HCT116 (cell line): Measurements from ENCODE around the gene ZDHHC19. TPM values are rescaled to one million over a fixed set of nuclear protein-coding genes. Genes with fewer than 3 reads are reported as not detected.

ENCODE experiments used
- ATAC-seq: fragments of 200-7000 bp; cut with Tn5 transposase; 2 replicates; pipeline ENCODE4 v1.9.1; 2020; ENCODE audit warnings: mild to moderate bottlenecking, moderate library complexity
- Bru-seq: library from RNA; stranded (reverse); fragments of 400-500 nt; gene quantifications from one replicate; lab custom pipeline; 2021; lab: Mats Ljungman, UMichigan
- BruChase-seq, 2 experiments: library from RNA; stranded (reverse); fragments of 400-500 nt; gene quantifications; one replicate each; lab custom pipeline; 2021; lab: Mats Ljungman, UMichigan
- BruUV-seq: library from RNA; stranded (reverse); fragments of 400-500 nt; replicated peaks from 2 replicates; lab custom pipeline; 2021; lab: Mats Ljungman, UMichigan
- CTCF ChIA-PET: fragments of 300-600 bp; sonication (Branson Sonifier 250); formaldehyde crosslinking; loops from one replicate; lab custom pipeline; 2021; ENCODE audit warnings: antibody characterized with exemption; lab: Charles Lee
- POLR2A ChIA-PET: fragments of 300-600, 350-600 bp; sonication (Branson Sonifier 250); formaldehyde crosslinking; loops from one replicate; lab custom pipeline; 2021; ENCODE audit warnings: antibody characterized with exemption; lab: Charles Lee
- RAD21 ChIA-PET, 2 experiments: fragments of 300-600 bp; sonication (Branson Sonifier 250); formaldehyde crosslinking; loops; one replicate each; lab custom pipeline; 2023; ENCODE audit warnings: low total read pairs in 2 of 2; ENCODE audit not compliant: uncharacterized antibody in 2 of 2, unreplicated experiment in 2 of 2, low non-redundant PET in 1 of 2; lab: Charles Lee
- DNase-seq: peaks from one replicate; pipeline ENCODE4 v3.0.0-alpha.2; 2010; ENCODE audit warnings: low read depth, low spot score
- H2AFZ ChIP-seq: fragments of 200-600 bp; shearing (Covaris generic), sonication (generic); 2 replicates; pipeline ENCODE4 v1.6.1; 2017; ENCODE audit warnings: low read depth, mixed run types, mixed read lengths, antibody characterized with exemption, low read length; ENCODE audit not compliant: poor library complexity, severe bottlenecking
- H3K27ac ChIP-seq: 2 replicates; pipeline ENCODE4 v1.5.1; 2012; ENCODE audit warnings: low read depth, low read length
- H3K27me3 ChIP-seq: fragments of 200-600 bp; sonication (generic); 2 replicates; pipeline ENCODE4 v1.6.1; 2016; ENCODE audit warnings: mixed run types, low read length, mixed read lengths; ENCODE audit not compliant: insufficient read depth
- H3K36me3 ChIP-seq, 2 experiments: fragments of 200-500 bp in 1 of 2; fragments of 200-600 bp in 1 of 2; sonication (Bioruptor generic) in 1 of 2; sonication (generic) in 1 of 2; 2 replicates each; pipeline versions ENCODE4 v1.5.1 to v1.6.1; 2014 to 2016; ENCODE audit warnings: low read length in 2 of 2, inconsistent platforms in 1 of 2, mixed read lengths in 1 of 2, mixed run types in 1 of 2; ENCODE audit not compliant: insufficient read depth in 2 of 2, control insufficient read depth in 1 of 2
- H3K4me1 ChIP-seq, 2 experiments: fragments of 200-600 bp in 1 of 2; sonication (generic) in 1 of 2; 2 replicates each; pipeline versions ENCODE4 v1.5.1 to v1.6.1; 2012 to 2017; ENCODE audit warnings: low read length in 2 of 2, inconsistent platforms in 1 of 2, mild to moderate bottlenecking in 1 of 2, mixed read lengths in 1 of 2, mixed run types in 1 of 2, moderate library complexity in 1 of 2; ENCODE audit not compliant: insufficient read depth in 2 of 2, control insufficient read depth in 1 of 2
- H3K4me2 ChIP-seq: fragments of 200-600 bp; sonication (generic); 2 replicates; pipeline ENCODE4 v1.6.1; 2017; ENCODE audit warnings: mixed run types, low read length, mixed read lengths
- H3K4me3 ChIP-seq, 2 experiments: fragments of 200-600 bp in 1 of 2; sonication (generic) in 1 of 2; replicated peaks in 1 of 2; 2 replicates each; pipeline ENCODE4 v1.5.1; 2011 to 2016; ENCODE audit warnings: low read length in 2 of 2, control low read depth in 1 of 2, low read depth in 1 of 2, mild to moderate bottlenecking in 1 of 2, mixed read lengths in 1 of 2, mixed run types in 1 of 2
- H3K79me2 ChIP-seq: fragments of 200-600 bp; sonication (generic); 2 replicates; pipeline ENCODE4 v1.6.1; 2017; ENCODE audit warnings: mild to moderate bottlenecking, mixed run types, low read length, moderate library complexity, mixed read lengths; ENCODE audit not compliant: insufficient read depth
- H3K9ac ChIP-seq: fragments of 200-600 bp; sonication (generic); 2 replicates; pipeline ENCODE4 v1.6.1; 2016; ENCODE audit warnings: low read length, mixed read lengths
- H3K9me2 ChIP-seq: fragments of 200-600 bp; sonication (generic), shearing (Covaris generic); 2 replicates; pipeline ENCODE4 v1.6.1; 2017; ENCODE audit warnings: mixed run types, mild to moderate bottlenecking, moderate library complexity; ENCODE audit not compliant: insufficient read depth
- H3K9me3 ChIP-seq, 2 experiments: fragments of 200-500 bp in 1 of 2; fragments of 200-600 bp in 1 of 2; sonication (Bioruptor generic) in 1 of 2; sonication (generic) in 1 of 2; 2 replicates each; pipeline ENCODE4 v1.6.1; 2014 to 2017; ENCODE audit warnings: low read length in 2 of 2, mixed read lengths in 2 of 2, inconsistent platforms in 1 of 2, low read depth in 1 of 2, mild to moderate bottlenecking in 1 of 2, mixed run types in 1 of 2, moderate library complexity in 1 of 2; ENCODE audit not compliant: control insufficient read depth in 1 of 2, insufficient read depth in 1 of 2
- H4K20me1 ChIP-seq: fragments of 200-600 bp; sonication (generic), shearing (Covaris generic); 2 replicates; pipeline ENCODE4 v1.6.1; 2017; ENCODE audit warnings: mixed run types, mild to moderate bottlenecking, moderate library complexity; ENCODE audit not compliant: insufficient read depth
- CEBPB ChIP-seq: IDR thresholded peaks from 2 replicates; pipeline ENCODE4 v1.6.1; 2012; ENCODE audit warnings: low read depth
- ELF1 ChIP-seq: IDR thresholded peaks from 2 replicates; pipeline ENCODE4 v1.6.1; 2012; ENCODE audit warnings: low read depth, borderline replicate concordance
- EZH2 ChIP-seq: fragments of 200-600 bp; sonication (generic); IDR thresholded peaks from 2 replicates; pipeline ENCODE4 v1.6.1; 2017; ENCODE audit warnings: antibody characterized with exemption, mixed run types
- FOSL1 ChIP-seq: IDR thresholded peaks from 2 replicates; pipeline ENCODE4 v1.6.1; 2012; ENCODE audit warnings: low read depth
- POLR2A ChIP-seq: IDR thresholded peaks from 2 replicates; pipeline ENCODE4 v1.7.0; 2011; ENCODE audit warnings: borderline replicate concordance; ENCODE audit not compliant: insufficient read depth, insufficient read length; ENCODE audit errors: extremely low read depth
- RAD21 ChIP-seq: IDR thresholded peaks from 2 replicates; pipeline ENCODE4 v1.6.1; 2012; ENCODE audit warnings: low read depth, mild to moderate bottlenecking
- SIN3A ChIP-seq: IDR thresholded peaks from 2 replicates; pipeline ENCODE4 v1.6.1; 2012; ENCODE audit warnings: low read depth
- SRF ChIP-seq: IDR thresholded peaks from 2 replicates; pipeline ENCODE4 v1.6.1; 2012; ENCODE audit warnings: low read depth
- TCF7L2 ChIP-seq: IDR thresholded peaks from 2 replicates; pipeline ENCODE4 v1.7.0; 2011; ENCODE audit warnings: borderline replicate concordance, inconsistent platforms; ENCODE audit not compliant: insufficient read depth, insufficient read length; ENCODE audit errors: extremely low read depth
- intact Hi-C: fragments of 100-400 bp; cut with micrococcal nuclease; formaldehyde crosslinking; loops from 2 replicates; pipeline ENCODE4 v1.10.0; 2022
- long read RNA-seq: library from polyadenylated mRNA; unstranded; transcript quantifications from one replicate; pipeline ENCODE4 v2.0.0, GENCODE V29; 2021; ENCODE audit not compliant: unreplicated experiment
- polyA plus RNA-seq: library from polyadenylated mRNA; unstranded; fragments of >200 nt; gene quantifications from 2 replicates; pipeline ENCODE4 v1.2.1, GENCODE V29; 2012; ENCODE audit warnings: missing spikeins
- total RNA-seq: library from RNA; stranded (reverse); gene quantifications from one replicate; pipeline ENCODE4 v1.2.1, GENCODE V29; 2021; ENCODE audit not compliant: unreplicated experiment
- TF ChIP-seq, protein P1 (sequence below): IDR thresholded peaks from 2 replicates; pipeline ENCODE4 v1.6.1; 2012
- TF ChIP-seq, protein P2 (sequence below): IDR thresholded peaks from 2 replicates; pipeline ENCODE4 v1.6.1; 2011; ENCODE audit warnings: mild to moderate bottlenecking, low read length, moderate library complexity; ENCODE audit not compliant: insufficient replicate concordance; ENCODE audit errors: extremely low read depth
- TF ChIP-seq, protein P3 (sequence below): IDR thresholded peaks from 2 replicates; pipeline ENCODE4 v1.6.1; 2012
- TF ChIP-seq, protein P4 (sequence below): IDR thresholded peaks from 2 replicates; pipeline ENCODE4 v1.6.1; 2012; ENCODE audit warnings: low read depth

ZDHHC19 gene
- total RNA-seq, result not detected
- not detected in 2 replicates for polyA plus RNA-seq
- Bru-seq, nascent RNA, result percentile 15 among the genes with signal in this experiment
- percentile 18 among the genes with signal in this experiment for BruChase-seq, experiment 1, labeled RNA remaining after a 6-hour chase
- BruChase-seq, experiment 2, labeled RNA remaining after a 2-hour chase, result percentile 20 among the genes with signal in this experiment
- long read RNA-seq, result 0 reads

DNA sequence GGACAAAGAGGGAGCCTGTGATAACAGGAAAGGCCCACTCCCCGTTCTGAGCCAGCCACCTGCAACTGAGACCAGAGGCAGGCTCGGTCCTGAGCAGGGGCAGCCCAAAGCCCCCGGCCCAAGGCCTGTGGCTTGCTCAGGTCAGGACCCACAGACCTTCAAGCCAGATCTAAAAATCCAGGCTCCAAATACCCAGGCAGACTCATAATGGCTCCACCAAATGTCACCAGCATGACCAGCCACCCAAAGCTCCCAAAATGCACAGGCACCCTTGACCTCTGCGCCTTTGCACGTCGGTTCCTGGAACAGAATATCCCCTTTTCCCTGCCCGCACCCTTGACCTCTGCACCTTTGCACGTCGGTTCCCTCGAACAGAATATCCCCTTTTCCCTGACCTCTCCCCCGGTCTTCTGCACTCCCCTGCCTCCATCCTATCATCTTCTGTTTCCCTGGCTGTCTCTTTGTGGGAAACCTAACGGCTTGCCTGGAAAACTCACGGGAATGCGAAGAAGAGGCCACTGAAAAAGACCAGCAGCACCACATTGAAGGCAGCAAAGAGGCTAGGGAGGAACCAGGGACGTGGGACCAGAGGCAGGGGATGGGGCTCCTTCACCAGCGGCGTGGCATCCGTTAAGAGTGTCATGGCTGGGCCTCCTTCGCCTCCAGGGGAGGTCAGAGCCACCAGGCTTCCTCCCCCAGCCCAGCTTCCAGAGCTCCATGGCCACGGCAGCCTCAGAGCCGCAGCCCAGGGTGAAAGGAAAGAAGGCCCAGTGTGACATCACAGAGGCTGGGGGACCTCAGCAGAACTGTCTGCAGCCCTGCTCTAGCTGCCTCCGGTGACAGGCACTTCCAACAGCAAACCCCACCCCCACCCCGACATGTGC lies at the start of gene ZDHHC19:
ZDHHC19 (minus strand) TSS at position 728 of the 884 bp plus-strand sequence; CDS start at position 643, 85 bp downstream.
- no peaks in the 10 kb centered on the region for H3K9me3 ChIP-seq
- no peak within 1 kb of the TSS for H2AFZ ChIP-seq
- no peak within 1 kb of the TSS for H3K4me3 ChIP-seq
- no peaks in the 10 kb centered on the region for H3K9me2 ChIP-seq
- CTCF ChIA-PET, result no interaction called here
- ATAC-seq, result no peak
- no peaks in the 10 kb centered on the region for H3K79me2 ChIP-seq
- peaks cover 0 to 6% of the 10 kb centered on the region in 2 experiments; a peak in 1 of 4 replicates for H3K4me1 ChIP-seq
- no peak for DNase-seq
- RAD21 ChIA-PET, result no interaction called here
- no TSS peak for BruUV-seq
- H3K27me3 ChIP-seq, result no peaks in the 10 kb centered on the region
- TF ChIP-seq FOSL1 (no peak), EZH2 (no peak), TCF7L2 (no peak), ELF1 (no peak), CEBPB (no peak), SIN3A (no peak), RAD21 (no peak), POLR2A (no peak), SRF (no peak)
- TF ChIP-seq, protein P1, sequence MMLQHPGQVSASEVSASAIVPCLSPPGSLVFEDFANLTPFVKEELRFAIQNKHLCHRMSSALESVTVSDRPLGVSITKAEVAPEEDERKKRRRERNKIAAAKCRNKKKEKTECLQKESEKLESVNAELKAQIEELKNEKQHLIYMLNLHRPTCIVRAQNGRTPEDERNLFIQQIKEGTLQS, result no peak
- TF ChIP-seq, protein P2, sequence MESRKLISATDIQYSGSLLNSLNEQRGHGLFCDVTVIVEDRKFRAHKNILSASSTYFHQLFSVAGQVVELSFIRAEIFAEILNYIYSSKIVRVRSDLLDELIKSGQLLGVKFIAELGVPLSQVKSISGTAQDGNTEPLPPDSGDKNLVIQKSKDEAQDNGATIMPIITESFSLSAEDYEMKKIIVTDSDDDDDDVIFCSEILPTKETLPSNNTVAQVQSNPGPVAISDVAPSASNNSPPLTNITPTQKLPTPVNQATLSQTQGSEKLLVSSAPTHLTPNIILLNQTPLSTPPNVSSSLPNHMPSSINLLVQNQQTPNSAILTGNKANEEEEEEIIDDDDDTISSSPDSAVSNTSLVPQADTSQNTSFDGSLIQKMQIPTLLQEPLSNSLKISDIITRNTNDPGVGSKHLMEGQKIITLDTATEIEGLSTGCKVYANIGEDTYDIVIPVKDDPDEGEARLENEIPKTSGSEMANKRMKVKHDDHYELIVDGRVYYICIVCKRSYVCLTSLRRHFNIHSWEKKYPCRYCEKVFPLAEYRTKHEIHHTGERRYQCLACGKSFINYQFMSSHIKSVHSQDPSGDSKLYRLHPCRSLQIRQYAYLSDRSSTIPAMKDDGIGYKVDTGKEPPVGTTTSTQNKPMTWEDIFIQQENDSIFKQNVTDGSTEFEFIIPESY, result no peak
- TF ChIP-seq, protein P3, sequence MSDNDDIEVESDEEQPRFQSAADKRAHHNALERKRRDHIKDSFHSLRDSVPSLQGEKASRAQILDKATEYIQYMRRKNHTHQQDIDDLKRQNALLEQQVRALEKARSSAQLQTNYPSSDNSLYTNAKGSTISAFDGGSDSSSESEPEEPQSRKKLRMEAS, result no peak
- TF ChIP-seq, protein P4, sequence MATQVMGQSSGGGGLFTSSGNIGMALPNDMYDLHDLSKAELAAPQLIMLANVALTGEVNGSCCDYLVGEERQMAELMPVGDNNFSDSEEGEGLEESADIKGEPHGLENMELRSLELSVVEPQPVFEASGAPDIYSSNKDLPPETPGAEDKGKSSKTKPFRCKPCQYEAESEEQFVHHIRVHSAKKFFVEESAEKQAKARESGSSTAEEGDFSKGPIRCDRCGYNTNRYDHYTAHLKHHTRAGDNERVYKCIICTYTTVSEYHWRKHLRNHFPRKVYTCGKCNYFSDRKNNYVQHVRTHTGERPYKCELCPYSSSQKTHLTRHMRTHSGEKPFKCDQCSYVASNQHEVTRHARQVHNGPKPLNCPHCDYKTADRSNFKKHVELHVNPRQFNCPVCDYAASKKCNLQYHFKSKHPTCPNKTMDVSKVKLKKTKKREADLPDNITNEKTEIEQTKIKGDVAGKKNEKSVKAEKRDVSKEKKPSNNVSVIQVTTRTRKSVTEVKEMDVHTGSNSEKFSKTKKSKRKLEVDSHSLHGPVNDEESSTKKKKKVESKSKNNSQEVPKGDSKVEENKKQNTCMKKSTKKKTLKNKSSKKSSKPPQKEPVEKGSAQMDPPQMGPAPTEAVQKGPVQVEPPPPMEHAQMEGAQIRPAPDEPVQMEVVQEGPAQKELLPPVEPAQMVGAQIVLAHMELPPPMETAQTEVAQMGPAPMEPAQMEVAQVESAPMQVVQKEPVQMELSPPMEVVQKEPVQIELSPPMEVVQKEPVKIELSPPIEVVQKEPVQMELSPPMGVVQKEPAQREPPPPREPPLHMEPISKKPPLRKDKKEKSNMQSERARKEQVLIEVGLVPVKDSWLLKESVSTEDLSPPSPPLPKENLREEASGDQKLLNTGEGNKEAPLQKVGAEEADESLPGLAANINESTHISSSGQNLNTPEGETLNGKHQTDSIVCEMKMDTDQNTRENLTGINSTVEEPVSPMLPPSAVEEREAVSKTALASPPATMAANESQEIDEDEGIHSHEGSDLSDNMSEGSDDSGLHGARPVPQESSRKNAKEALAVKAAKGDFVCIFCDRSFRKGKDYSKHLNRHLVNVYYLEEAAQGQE, result no peak
- no peaks in the 10 kb centered on the region for H3K36me3 ChIP-seq
- intact Hi-C loops, result no loop called here
- no peak within 1 kb of the TSS for H3K4me2 ChIP-seq
- no peaks in the 10 kb centered on the region for H4K20me1 ChIP-seq
- POLR2A ChIA-PET, result no interaction called here
- no peak within 1 kb of the TSS for H3K27ac ChIP-seq
- H3K9ac ChIP-seq, result no peak within 1 kb of the TSS
